HepG2 (cell line): ENCODE data around the gene VEPH1.

Experiments
- CREB1 ChIP-seq, 2 experiments: fragments of 450-650 bp in 1 of 2; IDR thresholded peaks; 2 replicates each; pipeline ENCODE4 v1.6.1; 2016 to 2017; ENCODE audit warnings: control low read depth in 1 of 2, mild to moderate bottlenecking in 1 of 2, missing compliant biosample characterization in 1 of 2, missing genetic modification characterization in 1 of 2
- CTCF ChIP-seq: sonication (generic); formaldehyde crosslinking; IDR thresholded peaks from 2 replicates; pipeline ENCODE4 v1.5.0; 2020; ENCODE audit warnings: mild to moderate bottlenecking, missing genetic modification reagents, moderate library complexity
- KDM1A ChIP-seq: IDR thresholded peaks from 2 replicates; pipeline ENCODE4 v1.6.1; 2016; ENCODE audit warnings: missing compliant biosample characterization
- PBX2 ChIP-seq: IDR thresholded peaks from 2 replicates; pipeline ENCODE4 v1.6.1; 2016; ENCODE audit warnings: control low read depth
- POLR2A ChIP-seq, 2 experiments: IDR thresholded peaks; 2 replicates each; pipeline ENCODE4 v1.6.1; 2011; ENCODE audit warnings: low read depth in 2 of 2, low read length in 2 of 2, mild to moderate bottlenecking in 1 of 2, moderate library complexity in 1 of 2; ENCODE audit not compliant: insufficient read depth in 1 of 2
- POLR2AphosphoS5 ChIP-seq: IDR thresholded peaks from 2 replicates; pipeline ENCODE4 v1.6.1; 2012; ENCODE audit warnings: low read depth, low read length

DNA sequence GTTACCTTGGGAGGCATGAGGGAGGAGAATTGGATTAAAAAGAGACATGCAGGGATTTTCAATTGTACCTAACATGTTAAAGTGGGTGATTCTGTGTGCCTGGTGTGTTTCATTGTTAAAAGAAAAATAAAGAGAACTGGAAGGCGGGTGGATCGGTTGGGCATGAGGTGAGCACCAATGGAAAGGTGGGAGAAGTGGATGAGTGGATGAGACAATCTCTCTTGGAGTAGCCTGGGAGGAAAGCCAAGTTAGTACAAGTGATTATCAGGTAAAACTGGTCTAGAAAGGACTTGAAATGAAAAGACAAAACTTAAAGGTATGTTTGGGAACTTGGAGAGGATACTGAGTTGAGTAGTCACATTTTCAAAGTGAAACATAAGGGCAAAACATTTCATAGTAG lies 12.1 kb downstream of the VEPH1 start:
- TF ChIP-seq CTCF = no peak
- TF ChIP-seq PBX2 (CRISPR knock-in tag) = no peak
- no peak for TF ChIP-seq POLR2AphosphoS5
- TF ChIP-seq CREB1 (IDR thresholded peaks at IDR 0.05) = no peak
- no peak for TF ChIP-seq CREB1 (CRISPR knock-in tag; IDR thresholded peaks at IDR 0.05)
- TF ChIP-seq POLR2A (IDR thresholded peaks at IDR 0.05; ENCODE audit: insufficient read depth in 1 of 2, low read depth in 2 of 2, low read length in 2 of 2) = no peak
- no peak for TF ChIP-seq KDM1A (CRISPR knock-in tag)
